Daoy (cell line): ENCODE results near the gene RAB40C. TPM values are rescaled to one million over a fixed set of nuclear protein-coding genes. Genes with fewer than 3 reads are reported as not detected.

Source experiments
- DNase-seq: peaks from one replicate; pipeline ENCODE4 v3.0.0-alpha.2; 2015; ENCODE audit warnings: low read depth
- total RNA-seq: library from RNA; depleted of rRNA; stranded (reverse); fragments of >200 nt; shearing (Covaris generic); gene quantifications from 2 replicates; pipeline ENCODE4 v1.2.3, GENCODE V29; 2014

The RAB40C gene
- total RNA-seq, 1 experiment from 2014 or later = 7.6 TPM

GRCh38 chr16:610513-611381 is 20.9 kb downstream of the RAB40C start:
- peak; percentile 86 for DNase-seq

- DNase-seq = no peak
Observed at GRCh38 chr16:615122-615521, 25.3 kb downstream of the RAB40C start.

GRCh38 chr16:616733-617586 is 27.1 kb downstream of the RAB40C start:
- DNase-seq = no peak

- DNase-seq = no peak
Observed at GRCh38 chr16:617855-618254, 28.0 kb downstream of the RAB40C start.

- DNase-seq = no peak
Observed at GRCh38 chr16:619476-620100, 29.7 kb downstream of the RAB40C start.

- DNase-seq = no peak
Observed at GRCh38 chr16:620700-621525, 31.0 kb downstream of the RAB40C start.

GRCh38 chr16:621526-622105 is 31.8 kb downstream of the RAB40C start:
- no peak for DNase-seq

GRCh38 chr16:622920-623280 is 33.0 kb downstream of the RAB40C start:
- DNase-seq = no peak

- DNase-seq = no peak
Observed at GRCh38 chr16:624526-625070, 34.7 kb downstream of the RAB40C start.

GRCh38 chr16:625117-625976 is 35.5 kb downstream of the RAB40C start:
- DNase-seq = no peak

- DNase-seq = no peak
Observed at GRCh38 chr16:625977-626765, 36.3 kb downstream of the RAB40C start.

- DNase-seq = peak; percentile 97
Observed at GRCh38 chr16:626787-627453, 37.1 kb downstream of the RAB40C start.

GRCh38 chr16:627454-628239 is 37.8 kb downstream of the RAB40C start:
- DNase-seq = peak; percentile 65

- no peak for DNase-seq
Observed at GRCh38 chr16:628321-629061, 38.6 kb downstream of the RAB40C start.

- no peak for DNase-seq
Observed at GRCh38 chr16:629185-629832, 39.4 kb downstream of the RAB40C start.

GRCh38 chr16:629833-630248 is 40.0 kb downstream of the RAB40C start:
- no peak for DNase-seq
